ENCODE data around the gene NINL. TPM values are rescaled to one million over a fixed set of nuclear protein-coding genes. Genes with fewer than 3 reads are reported as not detected.

NINL gene
- total and polyA plus RNA-seq, 2 of the 8 experiments (the other 6 are each of a cell fraction or from before 2014, with no cell fraction given): 15.3 to 30.0 TPM

DNA sequence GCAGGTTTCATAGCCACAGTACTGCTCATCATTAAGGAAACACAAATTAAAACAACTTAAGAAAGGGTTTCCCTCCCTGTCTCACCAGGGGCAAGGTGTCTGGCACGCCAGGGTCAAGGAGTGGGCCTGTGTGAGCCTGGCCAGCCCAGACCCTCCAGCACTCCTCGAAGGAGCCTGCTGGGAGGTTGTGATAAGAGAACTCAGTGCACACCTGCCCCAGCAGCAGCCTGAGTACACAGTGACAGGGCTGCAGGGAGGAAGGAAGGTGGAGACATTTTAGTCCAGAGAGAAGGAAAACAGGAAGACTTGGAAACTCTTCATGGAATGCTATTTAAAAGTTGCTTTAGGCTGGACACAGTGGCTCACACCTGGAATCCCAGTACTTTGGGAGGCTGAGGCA is 14.1 kb downstream of the NINL start (continued):
- TF ChIP-seq, protein P1, sequence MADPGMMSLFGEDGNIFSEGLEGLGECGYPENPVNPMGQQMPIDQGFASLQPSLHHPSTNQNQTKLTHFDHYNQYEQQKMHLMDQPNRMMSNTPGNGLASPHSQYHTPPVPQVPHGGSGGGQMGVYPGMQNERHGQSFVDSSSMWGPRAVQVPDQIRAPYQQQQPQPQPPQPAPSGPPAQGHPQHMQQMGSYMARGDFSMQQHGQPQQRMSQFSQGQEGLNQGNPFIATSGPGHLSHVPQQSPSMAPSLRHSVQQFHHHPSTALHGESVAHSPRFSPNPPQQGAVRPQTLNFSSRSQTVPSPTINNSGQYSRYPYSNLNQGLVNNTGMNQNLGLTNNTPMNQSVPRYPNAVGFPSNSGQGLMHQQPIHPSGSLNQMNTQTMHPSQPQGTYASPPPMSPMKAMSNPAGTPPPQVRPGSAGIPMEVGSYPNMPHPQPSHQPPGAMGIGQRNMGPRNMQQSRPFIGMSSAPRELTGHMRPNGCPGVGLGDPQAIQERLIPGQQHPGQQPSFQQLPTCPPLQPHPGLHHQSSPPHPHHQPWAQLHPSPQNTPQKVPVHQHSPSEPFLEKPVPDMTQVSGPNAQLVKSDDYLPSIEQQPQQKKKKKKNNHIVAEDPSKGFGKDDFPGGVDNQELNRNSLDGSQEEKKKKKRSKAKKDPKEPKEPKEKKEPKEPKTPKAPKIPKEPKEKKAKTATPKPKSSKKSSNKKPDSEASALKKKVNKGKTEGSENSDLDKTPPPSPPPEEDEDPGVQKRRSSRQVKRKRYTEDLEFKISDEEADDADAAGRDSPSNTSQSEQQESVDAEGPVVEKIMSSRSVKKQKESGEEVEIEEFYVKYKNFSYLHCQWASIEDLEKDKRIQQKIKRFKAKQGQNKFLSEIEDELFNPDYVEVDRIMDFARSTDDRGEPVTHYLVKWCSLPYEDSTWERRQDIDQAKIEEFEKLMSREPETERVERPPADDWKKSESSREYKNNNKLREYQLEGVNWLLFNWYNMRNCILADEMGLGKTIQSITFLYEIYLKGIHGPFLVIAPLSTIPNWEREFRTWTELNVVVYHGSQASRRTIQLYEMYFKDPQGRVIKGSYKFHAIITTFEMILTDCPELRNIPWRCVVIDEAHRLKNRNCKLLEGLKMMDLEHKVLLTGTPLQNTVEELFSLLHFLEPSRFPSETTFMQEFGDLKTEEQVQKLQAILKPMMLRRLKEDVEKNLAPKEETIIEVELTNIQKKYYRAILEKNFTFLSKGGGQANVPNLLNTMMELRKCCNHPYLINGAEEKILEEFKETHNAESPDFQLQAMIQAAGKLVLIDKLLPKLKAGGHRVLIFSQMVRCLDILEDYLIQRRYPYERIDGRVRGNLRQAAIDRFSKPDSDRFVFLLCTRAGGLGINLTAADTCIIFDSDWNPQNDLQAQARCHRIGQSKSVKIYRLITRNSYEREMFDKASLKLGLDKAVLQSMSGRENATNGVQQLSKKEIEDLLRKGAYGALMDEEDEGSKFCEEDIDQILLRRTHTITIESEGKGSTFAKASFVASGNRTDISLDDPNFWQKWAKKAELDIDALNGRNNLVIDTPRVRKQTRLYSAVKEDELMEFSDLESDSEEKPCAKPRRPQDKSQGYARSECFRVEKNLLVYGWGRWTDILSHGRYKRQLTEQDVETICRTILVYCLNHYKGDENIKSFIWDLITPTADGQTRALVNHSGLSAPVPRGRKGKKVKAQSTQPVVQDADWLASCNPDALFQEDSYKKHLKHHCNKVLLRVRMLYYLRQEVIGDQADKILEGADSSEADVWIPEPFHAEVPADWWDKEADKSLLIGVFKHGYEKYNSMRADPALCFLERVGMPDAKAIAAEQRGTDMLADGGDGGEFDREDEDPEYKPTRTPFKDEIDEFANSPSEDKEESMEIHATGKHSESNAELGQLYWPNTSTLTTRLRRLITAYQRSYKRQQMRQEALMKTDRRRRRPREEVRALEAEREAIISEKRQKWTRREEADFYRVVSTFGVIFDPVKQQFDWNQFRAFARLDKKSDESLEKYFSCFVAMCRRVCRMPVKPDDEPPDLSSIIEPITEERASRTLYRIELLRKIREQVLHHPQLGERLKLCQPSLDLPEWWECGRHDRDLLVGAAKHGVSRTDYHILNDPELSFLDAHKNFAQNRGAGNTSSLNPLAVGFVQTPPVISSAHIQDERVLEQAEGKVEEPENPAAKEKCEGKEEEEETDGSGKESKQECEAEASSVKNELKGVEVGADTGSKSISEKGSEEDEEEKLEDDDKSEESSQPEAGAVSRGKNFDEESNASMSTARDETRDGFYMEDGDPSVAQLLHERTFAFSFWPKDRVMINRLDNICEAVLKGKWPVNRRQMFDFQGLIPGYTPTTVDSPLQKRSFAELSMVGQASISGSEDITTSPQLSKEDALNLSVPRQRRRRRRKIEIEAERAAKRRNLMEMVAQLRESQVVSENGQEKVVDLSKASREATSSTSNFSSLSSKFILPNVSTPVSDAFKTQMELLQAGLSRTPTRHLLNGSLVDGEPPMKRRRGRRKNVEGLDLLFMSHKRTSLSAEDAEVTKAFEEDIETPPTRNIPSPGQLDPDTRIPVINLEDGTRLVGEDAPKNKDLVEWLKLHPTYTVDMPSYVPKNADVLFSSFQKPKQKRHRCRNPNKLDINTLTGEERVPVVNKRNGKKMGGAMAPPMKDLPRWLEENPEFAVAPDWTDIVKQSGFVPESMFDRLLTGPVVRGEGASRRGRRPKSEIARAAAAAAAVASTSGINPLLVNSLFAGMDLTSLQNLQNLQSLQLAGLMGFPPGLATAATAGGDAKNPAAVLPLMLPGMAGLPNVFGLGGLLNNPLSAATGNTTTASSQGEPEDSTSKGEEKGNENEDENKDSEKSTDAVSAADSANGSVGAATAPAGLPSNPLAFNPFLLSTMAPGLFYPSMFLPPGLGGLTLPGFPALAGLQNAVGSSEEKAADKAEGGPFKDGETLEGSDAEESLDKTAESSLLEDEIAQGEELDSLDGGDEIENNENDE (IDR thresholded peaks at IDR 0.05; ENCODE audit: insufficient replicate concordance, low read length): no peak
- TF ChIP-seq, protein P2, sequence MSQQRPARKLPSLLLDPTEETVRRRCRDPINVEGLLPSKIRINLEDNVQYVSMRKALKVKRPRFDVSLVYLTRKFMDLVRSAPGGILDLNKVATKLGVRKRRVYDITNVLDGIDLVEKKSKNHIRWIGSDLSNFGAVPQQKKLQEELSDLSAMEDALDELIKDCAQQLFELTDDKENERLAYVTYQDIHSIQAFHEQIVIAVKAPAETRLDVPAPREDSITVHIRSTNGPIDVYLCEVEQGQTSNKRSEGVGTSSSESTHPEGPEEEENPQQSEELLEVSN (IDR thresholded peaks at IDR 0.05): no peak
- no peak for TF ChIP-seq BRCA1 (IDR thresholded peaks at IDR 0.05; ENCODE audit: low read depth, low read length)
- no peak for TF ChIP-seq SIN3A (conservative IDR thresholded peaks at IDR 0.05 in 1 of 2, IDR thresholded peaks at IDR 0.05 in 1 of 2; ENCODE audit: low read depth in 1 of 2, low read length in 2 of 2)
- TF ChIP-seq RAD21 (IDR thresholded peaks at IDR 0.05 in 1 of 2, conservative IDR thresholded peaks at IDR 0.05 in 1 of 2; ENCODE audit: low read depth in 2 of 2, low read length in 2 of 2): no peak
- TF ChIP-seq KDM5A (IDR thresholded peaks at IDR 0.05; ENCODE audit: low read length): no peak
- no peak for TF ChIP-seq BACH1 (IDR thresholded peaks at IDR 0.05; ENCODE audit: low read length)
- TF ChIP-seq BCL11A (IDR thresholded peaks at IDR 0.05; ENCODE audit: low read depth in 2 of 2, low read length in 2 of 2): no peak
- TF ChIP-seq TCF12 (IDR thresholded peaks at IDR 0.05; ENCODE audit: low read depth, low read length): no peak
